NCI-H510A (cell line): Measurements from ENCODE around the gene P2RY12.
"Not testable (repeated sequence)": the region's sequence is repeated elsewhere in the genome, so short reads cannot be mapped to it uniquely, and the experiment has no call there.

Experiments used
- DNase-seq: peaks from one replicate; lab custom pipeline; 2025; lab: John Stamatoyannopoulos, UW

P2RY12 gene

DNA sequence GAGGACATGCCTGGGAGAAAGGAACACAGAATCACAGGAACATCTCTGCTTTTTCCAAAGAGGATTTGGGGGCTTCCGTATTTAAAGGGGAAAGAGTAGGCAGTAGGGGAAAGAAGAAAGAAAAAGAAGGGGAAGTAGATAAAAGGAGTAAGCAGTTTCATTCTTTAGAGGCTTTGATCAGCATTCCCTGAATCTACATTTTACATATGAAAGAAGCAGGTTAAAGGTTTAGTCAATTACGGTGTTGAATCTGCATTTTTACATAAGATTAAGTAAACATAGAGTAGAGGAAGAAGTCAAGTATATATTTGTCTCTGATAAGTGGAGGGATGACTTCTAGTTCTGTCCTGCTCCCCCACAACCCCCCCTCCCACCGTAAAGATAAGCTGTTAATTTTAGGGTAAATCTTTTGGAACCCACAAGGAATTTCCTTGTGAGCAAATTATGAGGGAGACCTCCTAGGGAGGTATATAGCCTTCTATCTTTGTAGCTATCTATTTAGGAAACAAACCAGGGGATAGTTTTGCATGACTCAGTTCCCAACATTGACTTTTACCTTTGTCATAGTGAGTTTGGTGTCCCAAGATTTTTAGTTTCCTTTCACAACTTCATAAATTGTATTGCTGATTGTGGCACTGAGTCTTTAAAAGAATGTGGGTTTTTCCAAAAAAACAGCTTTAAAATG lies 8.7 kb upstream of the P2RY12 start:
- DNase-seq: no peak

DNA sequence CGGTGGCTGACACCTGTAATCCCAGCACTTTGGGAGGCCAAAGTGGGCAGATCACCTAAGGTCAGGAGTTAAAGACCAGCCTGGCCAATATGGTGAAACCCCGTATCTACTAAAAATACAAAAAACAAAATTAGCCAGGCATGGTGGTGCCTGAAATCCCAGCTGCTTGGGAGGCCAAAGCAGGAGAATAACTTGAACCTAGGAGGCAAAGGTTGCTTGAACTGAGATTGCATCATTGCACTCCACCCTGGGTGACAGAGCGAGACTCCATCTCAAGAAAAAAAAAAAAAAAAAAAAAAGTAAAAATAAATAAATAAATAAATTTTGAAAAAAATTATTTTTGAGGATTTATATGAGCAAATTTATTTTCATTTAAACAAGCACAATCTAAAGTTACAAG lies 7.6 kb upstream of the P2RY12 start:
- not testable (repeated sequence) for DNase-seq

DNA sequence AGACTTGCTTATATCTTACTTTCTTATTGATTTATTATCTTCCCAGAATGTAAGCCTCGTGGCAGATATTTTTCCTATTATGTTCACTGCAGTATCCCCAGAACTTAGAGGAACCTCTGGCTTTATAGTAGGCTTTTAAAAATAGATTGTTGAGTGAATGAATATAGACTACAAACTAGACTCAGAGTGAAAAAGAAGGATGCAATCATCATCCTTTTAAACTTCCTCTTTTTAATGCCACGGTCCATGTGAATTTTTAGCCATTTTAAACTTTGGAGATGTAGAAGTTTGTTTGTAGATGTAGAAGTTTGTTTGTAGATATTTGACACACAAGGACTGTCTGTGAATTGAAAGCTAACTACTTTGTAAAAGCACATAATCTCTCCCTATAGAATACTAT lies 7.2 kb upstream of the P2RY12 start:
- no peak for DNase-seq

DNA sequence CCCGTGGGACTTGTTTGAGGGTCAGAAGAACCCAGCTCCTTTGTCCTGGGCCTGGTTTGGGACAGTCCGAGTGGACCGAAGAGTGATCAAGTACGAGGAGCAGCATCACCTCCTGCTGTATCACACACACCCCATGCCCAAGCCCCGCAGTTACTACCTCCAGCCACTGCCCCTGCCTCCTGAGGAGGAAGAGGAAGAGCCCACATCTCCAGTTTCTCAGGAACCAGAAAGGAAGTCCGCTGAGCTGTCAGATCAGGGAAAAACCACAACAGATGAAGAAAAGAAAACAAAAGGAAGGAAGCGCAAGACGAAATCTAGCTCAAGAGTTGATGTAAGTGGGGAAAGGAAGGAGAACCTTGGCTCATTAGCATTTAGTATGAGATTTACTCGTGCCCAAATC lies 3.3 kb upstream of the P2RY12 start:
- DNase-seq: no peak

DNA sequence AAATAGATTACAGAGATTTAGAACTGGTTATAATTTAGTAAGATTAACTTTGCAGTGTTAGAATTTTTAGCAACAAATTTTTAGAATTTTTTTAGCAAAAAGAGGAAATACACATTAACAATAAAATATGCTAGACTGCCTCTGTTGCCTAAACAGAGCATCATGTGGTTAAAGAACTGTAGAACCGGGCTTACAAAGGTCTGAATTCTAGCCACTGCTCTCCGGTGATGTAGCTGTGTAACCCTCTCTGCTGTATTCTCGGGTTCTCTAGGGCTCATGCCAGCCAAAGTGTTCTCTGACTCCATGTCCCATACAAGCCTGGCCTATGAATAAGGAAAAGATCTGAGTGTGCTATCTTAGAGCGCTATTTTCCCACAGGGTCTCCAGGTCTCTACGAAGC lies 2.9 kb upstream of the P2RY12 start:
- DNase-seq: no peak

DNA sequence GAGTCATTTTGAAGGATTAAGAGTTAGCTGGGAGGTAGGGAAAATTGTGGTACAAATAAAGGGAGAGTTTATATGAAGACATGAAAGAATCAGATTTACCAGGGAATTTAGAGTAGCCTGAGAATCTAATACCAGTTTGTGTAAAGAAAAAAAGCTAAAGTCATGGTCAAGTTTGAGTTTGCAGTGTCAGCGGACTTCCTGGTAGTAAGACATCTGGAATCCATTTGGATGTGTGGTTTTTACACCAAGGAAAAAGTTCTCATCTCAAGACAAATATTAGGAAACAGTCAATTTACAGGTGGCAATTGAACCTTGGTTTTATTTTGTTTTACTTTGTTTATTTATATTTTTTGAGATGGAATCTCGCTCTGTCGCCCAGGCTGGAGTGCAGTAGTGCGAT lies 1.5 kb upstream of the P2RY12 start:
- no peak for DNase-seq

DNA sequence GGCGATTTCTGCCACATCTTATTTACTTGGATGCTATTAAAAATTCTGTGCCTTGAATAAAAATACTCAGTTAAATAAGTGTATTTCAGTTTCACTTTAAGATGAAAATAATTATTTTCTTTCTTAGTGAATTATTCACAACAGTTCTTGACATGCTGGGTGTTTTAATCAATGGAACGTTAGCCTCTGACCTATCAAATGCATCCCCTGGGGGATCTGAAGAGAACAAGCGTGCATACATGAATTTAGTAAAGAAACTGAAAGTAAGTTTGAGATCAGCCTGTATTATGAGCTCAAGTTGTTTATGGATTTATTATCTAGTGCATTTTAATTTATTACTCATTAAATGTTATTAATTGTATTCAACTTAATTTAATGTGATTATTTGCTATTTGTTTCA lies 597 bp downstream of the P2RY12 start:
- no peak for DNase-seq

DNA sequence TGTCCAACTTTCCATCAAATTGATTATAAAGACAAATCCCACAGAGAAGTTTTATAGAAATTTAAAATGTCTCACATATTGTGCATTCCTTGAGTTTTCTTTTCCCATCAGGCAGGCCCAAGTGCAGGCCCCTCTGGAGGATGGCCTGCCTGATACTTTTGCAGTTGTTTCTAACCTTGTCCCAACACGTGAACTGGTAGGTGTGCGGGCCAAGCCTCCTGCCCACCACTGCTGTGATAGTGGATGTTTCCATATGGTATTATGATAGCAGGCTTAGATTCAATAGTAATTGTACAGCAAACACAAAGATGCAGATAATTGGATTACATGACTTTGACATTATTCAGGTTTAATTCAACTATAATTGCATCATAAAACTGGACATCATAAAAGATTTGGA lies 1.4 kb downstream of the P2RY12 start:
- no peak for DNase-seq

DNA sequence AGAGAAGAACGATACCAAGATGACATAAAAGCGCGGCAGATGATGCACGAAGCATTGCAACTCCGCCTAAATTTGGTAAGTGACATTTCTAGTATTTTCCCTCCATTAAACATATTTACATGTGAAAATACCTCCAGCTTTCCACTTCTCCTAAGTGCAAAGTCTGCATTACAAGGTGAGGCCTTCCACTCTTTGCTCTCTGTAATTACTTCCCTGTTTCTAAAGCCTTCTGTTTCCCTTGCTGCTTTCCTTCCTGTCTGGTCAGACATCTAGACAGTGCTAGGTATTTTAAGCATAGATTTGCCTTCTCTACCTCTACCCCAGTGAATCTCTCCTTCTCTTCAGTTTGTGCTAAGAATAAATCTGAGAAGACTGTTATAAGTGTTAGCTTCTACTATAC lies 1.9 kb downstream of the P2RY12 start:
- DNase-seq: no peak

DNA sequence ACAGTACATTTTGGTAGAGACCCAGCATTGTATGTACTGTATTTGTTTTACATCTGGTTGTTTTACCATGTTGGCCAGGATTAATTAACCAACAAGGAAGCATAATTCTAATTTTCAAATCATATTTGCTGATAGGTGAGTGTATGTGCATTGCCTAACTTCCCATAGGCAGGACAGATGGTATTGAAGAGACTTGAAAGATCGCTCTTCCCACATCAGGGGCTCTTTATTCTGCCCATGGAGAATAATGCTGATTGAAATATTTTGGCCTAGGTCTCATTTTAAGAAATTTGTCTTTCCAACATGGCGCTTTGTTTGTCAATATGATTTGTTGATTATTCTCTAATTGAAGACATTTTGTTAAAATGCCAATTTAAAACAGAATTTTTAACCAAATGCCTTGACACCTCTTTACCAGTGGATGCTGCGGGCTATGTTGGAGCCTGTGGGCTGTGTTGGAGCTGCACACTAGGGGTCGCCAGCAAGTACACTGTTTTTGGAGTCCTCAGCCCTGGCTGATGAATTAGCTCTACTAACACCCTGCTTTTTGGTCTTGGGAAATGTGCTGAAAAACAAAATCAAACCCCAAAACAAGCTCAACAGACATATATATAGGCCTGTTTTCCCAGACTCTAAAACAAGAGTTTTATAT lies 5.3 kb downstream of the P2RY12 start:
- no peak for DNase-seq

DNA sequence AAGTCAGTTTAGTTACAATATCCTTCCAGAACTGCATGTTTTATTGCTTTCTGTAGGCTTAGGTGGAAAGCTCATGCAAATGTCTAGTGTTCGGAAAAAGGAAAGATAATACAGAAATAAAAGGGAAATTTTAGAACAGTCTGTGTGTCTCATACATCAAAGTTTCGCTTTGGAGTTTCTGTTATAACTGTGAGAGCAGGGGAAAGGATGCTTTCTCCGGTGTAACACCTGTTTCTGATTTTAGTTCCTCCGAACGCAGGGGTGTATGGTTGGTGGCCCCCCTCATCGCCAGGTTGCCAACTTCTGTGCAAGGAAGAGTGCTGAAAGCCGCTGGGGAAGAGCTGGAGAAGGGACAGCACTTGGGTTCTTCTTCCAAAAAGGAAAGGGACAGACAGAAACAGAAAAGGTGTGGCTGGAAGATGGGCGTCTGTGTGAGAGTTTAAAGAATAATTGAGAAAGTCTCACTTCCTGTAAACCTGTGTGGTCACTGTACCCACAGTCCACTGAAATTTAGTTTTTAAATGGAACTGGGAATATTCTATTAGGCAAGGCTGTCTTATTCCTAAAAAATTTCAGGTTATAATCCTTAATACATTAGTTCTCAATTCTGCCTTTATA lies 6.7 kb downstream of the P2RY12 start:
- no peak for DNase-seq

DNA sequence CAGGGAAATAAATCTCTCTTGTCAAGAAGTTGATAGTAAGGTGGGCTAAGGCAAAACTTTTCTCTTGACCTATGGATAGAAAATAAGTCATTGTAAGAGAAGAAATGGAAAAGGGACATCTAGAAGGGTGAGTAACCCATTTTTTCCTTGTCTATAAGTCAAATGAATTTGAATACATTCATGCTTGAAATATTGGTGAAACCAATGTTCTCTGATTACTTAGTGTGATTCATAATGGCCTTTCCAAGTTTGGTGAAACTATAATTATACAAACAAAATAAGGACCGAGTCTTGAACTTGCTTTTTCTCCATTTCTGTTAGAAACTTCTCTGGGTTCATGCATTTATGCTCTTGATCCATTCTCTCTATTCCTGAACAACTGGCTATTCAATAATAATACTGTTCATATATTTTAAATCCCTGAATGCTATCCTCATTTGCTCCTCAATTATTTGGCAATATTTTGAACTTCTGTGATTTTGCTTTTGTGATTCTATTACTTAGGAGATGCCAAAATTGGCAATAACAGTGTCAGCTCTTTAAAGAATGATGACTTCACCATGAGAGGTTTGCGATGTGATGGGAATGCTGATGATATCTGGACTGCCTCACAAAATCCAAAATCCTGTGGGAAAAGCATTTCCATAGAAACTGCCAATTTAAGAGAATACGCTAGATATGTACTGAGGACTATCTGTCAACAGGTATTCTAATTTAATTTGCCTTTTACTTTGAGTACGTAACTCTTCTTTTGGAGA lies 12.3 kb downstream of the P2RY12 start:
- no peak for DNase-seq

DNA sequence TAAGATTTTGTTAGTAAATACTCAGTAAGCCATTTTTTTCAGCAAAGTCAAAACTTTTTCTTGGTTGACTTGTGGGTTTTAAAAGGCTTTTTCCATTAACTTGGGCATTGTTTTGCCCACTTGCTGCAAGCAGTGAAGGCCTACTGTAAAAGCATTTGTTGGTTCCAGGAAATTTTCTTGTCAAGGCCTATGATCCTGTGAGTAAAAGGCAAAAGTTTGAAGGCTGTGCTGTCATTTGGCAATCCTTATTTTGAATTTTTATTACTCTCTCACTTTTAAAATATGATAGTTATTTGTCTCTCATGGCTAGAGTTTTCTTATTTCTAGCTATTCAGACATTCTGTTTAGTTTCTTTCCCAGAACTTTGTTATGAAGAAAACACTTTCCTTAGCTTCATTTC lies 13.0 kb downstream of the P2RY12 start:
- DNase-seq: no peak

DNA sequence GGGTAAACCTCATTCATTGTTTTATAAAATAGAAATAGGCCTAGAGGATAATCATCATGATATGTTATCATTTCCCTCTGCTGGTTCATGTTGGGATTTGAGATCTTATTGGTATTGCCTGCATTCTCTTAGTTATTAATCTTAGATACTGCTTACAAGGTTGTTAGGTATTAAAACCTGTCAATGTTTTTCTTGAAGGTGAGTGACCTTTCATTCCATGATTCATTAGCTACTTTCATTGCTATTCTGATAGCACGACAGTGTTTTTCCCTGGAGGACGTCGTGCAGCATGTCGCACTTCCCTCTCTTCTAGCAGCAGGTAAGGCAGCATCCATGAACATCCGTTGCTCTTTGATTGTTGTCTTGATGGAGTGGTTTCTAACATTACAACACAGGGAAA lies 17.1 kb downstream of the P2RY12 start:
- no peak for DNase-seq

DNA sequence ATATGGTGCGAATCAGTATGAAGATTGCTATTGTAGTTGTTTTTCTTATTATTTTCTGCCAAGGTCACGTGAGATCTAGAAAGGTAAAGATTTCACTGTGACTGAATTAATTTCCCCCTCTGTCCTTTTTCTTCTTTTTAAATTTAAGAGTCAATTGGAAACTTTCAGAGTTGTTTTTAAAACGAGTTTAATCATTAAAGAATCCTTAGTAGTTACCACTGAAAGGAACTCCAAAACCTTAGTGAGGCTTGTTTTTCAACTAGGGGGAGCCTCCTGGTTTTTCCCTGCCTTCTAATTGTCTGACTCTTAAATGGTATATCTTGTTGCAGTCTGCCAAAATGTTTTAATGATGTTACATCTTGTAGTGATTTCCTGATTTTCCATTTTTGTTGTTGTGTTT lies 17.6 kb downstream of the P2RY12 start:
- DNase-seq: no peak

DNA sequence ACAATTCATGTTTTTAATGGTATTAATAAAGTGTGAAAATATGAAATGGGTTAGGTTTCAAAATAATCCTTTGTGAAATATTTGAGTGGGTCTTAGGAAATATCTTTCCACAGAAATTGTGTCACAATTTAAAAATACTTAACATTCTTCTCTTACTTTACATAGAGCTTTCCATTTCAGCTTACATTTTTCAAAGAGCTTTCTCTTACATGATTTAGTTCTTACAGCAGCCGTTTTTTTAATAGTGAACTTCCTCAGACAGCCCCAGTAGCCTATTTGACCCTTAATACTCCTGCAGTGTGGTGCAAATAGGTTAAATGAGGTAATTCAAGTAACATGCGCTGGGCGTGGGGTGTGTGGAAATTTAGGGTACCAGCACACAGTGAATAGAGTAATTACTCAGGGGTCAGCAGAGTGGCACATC lies 21.8 kb downstream of the P2RY12 start:
- DNase-seq: no peak

DNA sequence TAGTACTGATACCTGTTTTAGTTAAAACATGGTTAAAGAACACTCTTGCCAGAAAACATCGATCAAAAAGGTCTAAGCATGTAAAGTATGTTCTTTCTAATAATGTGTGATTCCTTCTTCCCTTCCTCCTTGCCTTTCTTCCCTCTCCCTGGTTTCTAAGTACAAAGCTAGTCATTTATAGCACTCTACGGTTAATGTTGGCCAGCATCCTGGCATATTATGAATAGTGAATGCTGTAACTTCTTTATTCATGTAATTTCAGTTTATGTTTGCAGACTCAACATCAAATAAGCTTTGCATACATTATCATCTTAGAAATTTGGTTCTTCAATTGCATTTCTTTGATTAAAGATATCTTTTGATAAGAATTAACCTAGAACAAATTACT lies 27.1 kb downstream of the P2RY12 start:
- DNase-seq: no peak

DNA sequence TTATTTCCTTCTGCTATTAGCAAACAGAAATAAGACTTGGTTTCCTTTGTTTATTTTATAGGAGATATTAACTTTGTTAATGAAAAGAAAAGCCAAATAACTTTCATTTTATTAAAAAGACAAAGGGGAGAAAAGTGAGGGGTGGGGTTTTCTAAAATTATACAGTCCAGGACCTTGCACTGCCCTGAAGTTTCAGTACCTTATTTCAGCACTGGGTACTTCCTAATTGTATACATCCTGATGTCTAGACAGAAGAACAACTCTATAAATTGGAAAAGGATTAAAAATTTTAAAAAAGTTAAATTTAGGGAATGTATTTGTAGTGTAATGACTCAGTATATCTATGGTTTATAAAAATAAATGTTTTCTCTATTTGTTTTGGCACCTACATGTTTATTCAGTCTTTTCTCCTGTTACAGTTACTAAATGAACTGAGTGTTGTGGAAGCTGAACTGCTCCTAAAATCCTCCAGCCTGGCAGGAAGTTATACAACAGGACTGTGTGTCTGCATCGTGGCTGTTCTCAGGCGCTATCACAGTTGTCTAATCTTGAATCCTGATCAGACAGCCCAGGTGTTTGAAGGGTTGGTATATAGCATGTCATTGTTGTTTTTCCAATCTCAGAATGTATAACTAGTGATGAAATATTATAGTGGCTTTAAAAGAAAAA lies 27.6 kb downstream of the P2RY12 start:
- DNase-seq: no peak

DNA sequence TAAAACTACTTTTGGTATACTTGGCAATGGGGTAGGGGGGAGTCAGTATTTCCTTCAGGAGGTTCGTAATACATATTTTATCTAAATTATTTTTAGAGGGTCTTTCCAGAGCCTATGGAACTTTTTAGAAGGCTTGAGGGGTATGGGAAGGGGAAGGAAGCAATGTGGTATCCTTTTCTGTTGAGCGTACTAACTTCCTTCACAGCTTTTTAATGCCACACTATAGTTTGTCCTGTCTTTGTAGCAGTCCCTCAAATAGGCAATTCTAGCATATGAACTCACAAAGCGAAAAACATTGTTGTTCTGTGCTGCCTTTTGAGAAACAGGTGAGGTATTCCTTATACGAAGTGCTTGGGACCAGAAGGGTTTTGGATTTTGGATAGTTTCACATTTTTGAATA lies 32.9 kb downstream of the P2RY12 start:
- DNase-seq: no peak

DNA sequence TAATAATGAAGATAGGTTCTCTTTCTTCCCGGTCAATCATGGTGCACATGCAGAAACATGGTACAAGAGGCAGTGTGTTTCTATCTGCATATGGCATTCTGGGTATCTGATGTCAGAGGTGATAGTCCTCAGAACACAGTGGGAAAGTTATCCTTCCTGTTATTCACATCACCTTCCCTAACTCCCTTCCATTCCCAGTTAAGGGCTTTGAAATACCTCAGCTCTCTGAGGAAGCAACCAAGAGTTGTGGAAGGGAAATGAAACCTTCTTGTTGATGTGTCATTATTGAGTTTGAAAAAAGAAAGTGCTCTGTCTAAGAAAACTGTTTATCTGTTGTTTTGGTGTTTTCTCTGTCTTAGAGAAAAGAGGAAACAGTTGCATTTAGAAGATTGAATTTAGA lies 33.3 kb downstream of the P2RY12 start:
- no peak for DNase-seq

DNA sequence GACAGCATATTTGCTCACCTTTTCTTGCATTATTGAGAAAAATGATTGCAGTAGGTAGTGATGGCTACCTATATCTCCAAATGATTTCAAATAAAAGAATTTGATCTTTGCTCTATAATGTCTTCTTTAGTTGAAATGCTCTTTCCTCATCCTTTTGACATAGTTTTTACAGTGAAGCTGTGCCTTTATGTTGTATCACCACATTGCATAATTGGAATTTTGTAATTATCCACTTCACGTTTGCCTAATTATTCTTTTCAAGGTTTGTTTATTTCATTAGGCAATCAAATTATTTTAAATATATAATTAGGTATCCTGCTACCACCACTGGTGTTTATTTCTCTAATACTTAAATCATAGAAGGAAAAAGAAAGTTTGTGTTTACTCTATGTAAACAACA lies 33.9 kb downstream of the P2RY12 start:
- DNase-seq: no peak

DNA sequence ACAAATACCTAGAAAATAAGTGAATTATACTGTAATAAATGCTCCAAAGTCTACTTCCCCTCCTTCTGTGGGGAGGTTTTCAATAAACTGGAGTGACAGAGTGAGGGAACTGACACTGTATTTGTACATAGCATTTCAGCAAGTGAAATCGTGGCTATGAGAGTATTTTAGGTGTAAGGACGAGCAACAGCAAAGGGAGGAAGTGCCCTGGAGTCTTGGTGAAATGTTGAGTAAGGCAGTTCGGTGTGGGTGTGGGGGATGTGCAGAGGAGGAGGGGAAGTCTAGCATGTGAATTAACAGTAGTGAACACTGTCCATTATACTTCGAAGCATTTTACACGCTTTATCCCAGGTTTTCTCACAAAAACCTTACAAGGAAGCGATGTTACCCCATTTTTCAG lies 37.1 kb downstream of the P2RY12 start:
- DNase-seq: no peak
